ENCODE measurements around the gene SNRK.

Gene SNRK

DNA sequence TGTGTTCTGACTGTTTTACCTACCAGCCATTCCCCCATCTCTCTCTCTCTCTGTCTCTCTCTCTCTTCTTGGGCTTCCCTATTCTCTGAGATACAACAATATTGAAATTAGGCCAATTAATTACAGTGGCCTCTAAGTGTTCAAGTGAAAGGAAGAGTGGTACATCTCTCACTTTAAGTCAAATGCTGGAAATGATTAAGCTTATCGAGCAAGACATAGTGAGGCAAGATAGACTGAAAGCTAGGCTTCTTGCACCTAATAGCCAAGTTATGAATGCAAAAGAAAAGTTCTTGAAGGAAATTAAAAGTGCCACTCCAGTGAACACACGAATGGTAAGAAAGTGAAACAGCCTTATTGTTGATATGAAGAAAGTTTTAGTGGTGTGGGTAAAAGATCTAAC is 21.3 kb downstream of the SNRK start:
- DNase-seq (ENCODE audit: low spot score), result no peak

- no peak for DNase-seq (ENCODE audit: low spot score)
These were observed 23.3 kb downstream of the SNRK start for GRCh38 chr3:43309372-43310305.

DNA sequence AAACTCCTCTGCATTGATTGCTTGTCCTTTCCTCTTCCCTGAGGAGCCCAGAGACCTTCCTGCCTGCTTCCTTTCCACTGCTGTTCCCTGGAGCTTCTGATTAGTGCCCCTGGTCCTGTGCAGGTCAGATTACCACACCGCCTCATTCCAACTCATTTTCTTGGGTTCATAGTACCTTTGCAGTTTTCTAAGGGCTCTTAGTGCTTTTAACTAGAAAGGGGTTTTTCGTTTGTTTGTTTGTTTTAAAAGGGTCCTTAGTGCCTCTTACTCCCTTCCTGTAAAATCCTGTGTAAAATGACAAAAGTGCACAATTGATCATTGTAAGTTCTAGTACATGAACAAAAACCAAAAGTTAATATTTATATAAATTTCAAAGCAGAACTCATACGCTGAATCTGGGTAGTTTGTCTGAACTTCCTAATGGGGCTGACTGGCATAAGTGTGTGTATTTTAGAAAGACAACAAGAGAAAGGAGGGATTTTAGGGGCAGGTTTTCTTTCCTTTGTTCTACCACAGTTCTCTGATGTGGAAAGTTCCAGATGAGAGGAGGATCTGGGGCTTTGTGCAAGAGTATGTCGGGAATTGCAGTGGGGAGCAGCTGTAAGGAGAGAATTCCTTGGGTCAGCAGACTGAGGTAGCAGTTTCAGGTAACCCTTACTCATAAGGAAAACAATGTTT is 30.6 kb downstream of the SNRK start:
- DNase-seq (ENCODE audit: low spot score), result no peak

GRCh38 chr3:43317461-43318316 is 31.3 kb downstream of the SNRK start:
- DNase-seq (ENCODE audit: low spot score), result no peak

DNA sequence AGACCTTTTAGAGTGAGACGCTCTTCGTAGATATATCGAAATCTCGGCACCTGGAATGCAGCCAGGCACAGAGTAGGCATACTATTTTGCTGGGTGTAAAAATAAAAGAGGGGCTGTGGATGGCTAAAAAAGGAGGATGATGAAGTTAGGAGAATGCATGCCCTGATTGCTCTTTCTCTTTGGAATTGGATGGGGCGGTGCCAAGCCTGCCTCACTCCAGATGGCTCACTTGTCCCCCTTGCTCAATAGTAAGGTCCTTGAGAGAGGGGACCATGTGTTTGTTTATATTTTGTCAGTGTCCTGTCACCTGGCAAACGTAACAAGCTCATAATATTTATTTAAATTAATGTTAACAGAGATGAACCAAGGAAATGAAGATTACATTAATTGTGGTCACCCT is 33.0 kb downstream of the SNRK start:
- no peak for DNase-seq (ENCODE audit: low spot score)

DNA sequence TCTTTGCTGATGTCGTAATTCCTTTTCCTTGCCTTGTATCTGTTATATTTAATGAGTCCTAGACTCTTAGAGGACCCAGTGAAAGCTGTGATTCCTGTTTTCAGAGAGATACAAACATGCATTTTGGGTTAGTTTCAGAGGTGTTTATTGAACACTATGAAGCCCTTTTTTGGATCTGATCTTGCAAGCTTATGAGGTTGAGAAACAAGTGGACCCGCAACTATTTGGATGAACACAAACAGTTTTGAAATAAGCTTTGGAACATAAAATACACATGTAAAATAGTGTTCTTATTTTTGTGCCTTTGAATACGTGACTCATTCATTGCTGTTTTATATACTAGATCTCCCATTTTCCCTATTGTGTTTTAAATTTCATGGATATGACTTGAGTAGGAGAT is 33.5 kb downstream of the SNRK start:
- DNase-seq (ENCODE audit: low spot score), result no peak

GRCh38 chr3:43320288-43320687 is 33.9 kb downstream of the SNRK start:
- DNase-seq (ENCODE audit: low spot score), result no peak

- DNase-seq (ENCODE audit: low spot score), result no peak
These were observed 37.2 kb downstream of the SNRK start for GRCh38 chr3:43323541-43323940.

- DNase-seq (ENCODE audit: low spot score), result no peak
These were observed 40.7 kb downstream of the SNRK start for GRCh38 chr3:43326891-43327581.

GRCh38 chr3:43327582-43327979 is 41.2 kb downstream of the SNRK start:
- DNase-seq (ENCODE audit: low spot score), result no peak

DNA sequence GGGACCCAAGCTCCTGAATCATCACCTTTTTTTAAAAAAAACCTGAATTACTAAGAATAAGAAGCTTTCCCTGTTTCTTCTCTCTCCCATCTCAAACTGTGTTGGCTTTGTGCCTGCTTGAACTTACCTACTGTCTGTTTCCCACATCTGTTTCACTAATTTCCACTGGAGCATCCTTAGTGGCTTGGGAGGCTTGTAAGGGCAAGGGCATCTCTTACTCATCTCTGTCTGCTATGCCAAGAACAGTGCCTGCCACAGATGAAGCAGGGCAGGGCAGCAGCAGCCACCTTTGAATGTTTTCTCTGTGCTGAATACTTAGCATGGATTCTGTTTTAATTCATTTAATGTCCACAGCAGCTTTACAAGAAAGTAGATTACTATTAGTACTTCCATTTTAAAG is 42.3 kb downstream of the SNRK start:
- no peak for DNase-seq (ENCODE audit: low spot score)

- no peak for DNase-seq (ENCODE audit: low spot score)
These were observed 44.6 kb downstream of the SNRK start for GRCh38 chr3:43330981-43331380.

GRCh38 chr3:43331381-43331780 is 45.0 kb downstream of the SNRK start:
- DNase-seq (ENCODE audit: low spot score), result no peak

GRCh38 chr3:43334976-43335375 is 48.6 kb downstream of the SNRK start:
- DNase-seq (ENCODE audit: low spot score), result no peak

GRCh38 chr3:43335799-43336198 is 49.5 kb downstream of the SNRK start:
- no peak for DNase-seq (ENCODE audit: low spot score)

GRCh38 chr3:43338295-43338694 is 52.0 kb downstream of the SNRK start:
- no peak for DNase-seq (ENCODE audit: low spot score)

DNA sequence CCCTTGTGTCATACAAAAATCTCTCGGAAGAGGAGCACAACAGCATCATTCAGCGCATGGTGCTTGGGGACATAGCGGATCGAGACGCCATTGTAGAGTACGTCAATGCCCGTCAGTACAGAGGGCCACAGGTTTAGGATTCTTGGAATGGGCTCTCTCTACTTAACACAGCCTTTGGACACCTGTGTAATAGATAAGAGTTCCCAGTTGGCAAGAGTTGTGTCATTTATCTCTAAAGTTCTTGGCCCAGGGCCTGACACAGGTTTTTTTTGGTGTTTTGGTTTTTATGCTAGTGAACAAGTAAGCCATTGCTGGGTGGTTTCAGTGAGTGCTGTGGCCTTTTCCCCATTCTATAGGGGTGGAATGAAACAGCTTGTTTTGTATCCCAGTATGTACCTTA is 54.1 kb downstream of the SNRK start:
- no peak for DNase-seq (ENCODE audit: low spot score)

DNA sequence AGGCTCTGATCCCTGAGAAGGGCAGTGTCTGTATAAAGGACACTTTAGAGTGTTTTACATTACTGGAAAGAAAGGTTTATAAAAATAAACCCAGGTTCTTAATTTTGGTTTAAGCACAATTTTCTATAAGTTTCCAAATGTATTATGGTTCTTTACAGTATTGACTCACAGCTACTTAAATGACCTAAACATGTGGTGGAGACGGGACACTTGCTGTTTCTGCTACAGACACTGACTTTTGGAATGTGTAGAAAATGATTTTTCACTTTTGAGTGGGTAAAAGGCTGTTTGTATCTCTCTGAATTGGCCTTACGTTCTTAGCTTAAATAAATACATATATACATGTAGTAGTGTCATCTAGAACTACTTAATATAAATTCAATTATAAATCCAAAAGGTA is 55.4 kb downstream of the SNRK start:
- DNase-seq (ENCODE audit: low spot score), result no peak

GRCh38 chr3:43343185-43343584 is 56.8 kb downstream of the SNRK start:
- no peak for DNase-seq (ENCODE audit: low spot score)

- DNase-seq (ENCODE audit: low spot score), result no peak
These were observed 57.5 kb downstream of the SNRK start for GRCh38 chr3:43343815-43344214.

DNA sequence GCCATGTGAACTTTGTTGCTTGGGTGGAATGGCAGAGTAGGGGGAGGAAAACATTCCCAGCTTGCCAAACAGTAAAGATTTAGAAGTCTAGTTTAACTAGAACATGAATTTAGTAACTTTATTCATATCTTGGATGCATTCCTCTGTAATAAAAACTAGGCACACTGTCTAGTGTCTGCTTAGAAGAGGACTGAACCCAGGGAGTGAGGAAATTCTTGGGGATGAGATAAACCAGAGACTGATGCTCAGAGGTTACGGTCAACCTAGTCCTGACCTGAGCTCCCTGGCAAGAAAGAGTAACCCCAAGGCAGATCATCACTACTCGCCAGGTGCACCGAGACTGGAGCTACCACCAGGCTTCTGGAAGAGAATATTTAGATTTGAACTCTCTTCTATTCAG is 58.2 kb downstream of the SNRK start:
- DNase-seq (ENCODE audit: low spot score), result no peak

GRCh38 chr3:43345246-43345645 is 58.9 kb downstream of the SNRK start:
- no peak for DNase-seq (ENCODE audit: low spot score)

All from activated CD4-positive, alpha-beta T cell treated with anti-CD3 and anti-CD28 coated beads, Interleukin-2, Interleukin-4, amounts not matched to agents 100 ng/mL and 50 ng/mL, durations not matched to agents 16 hours and 8 hours (primary cell).